ENCODE data around the gene HMCN1.

- TF ChIP-seq CTCF (IDR thresholded peaks at IDR 0.05; ENCODE audit: low read length) (no peak), EZH2 (IDR thresholded peaks at IDR 0.05; ENCODE audit: borderline replicate concordance, low read length) (no peak)
These were observed 12.1 kb upstream of the HMCN1 start for GRCh38 chr1:185722098-185722497.
